Measurements from ENCODE around the gene UNC5A.

- TF ChIP-seq RAD21 (IDR thresholded peaks at IDR 0.05; ENCODE audit: insufficient read depth, low read depth, low read length), result no peak
- TF ChIP-seq SUZ12 (IDR thresholded peaks at IDR 0.05; ENCODE audit: unreplicated experiment), result no peak
- no peak for TF ChIP-seq ESRRA (IDR thresholded peaks at IDR 0.05; ENCODE audit: low read length)
- no peak for TF ChIP-seq TAF1 (IDR thresholded peaks at IDR 0.05; ENCODE audit: borderline replicate concordance, low read depth, low read length)
- TF ChIP-seq POLR2A (IDR thresholded peaks at IDR 0.05; ENCODE audit: low read depth, low read length), result no peak
Observed at GRCh38 chr5:176806137-176806536, 4.2 kb upstream of the UNC5A start.

Measured in GM12878 (cell line).